HCT116 (cell line): Measurements from ENCODE around the gene GRID2.

Experiments used
- CTCF ChIP-seq, 3 experiments: fragments of 200-600 bp in 1 of 3; sonication (generic) in 1 of 3; IDR thresholded peaks in 2 of 3; conservative IDR thresholded peaks in 1 of 3; 2 replicates each; pipeline ENCODE4 v1.5.1; 2012 to 2017; ENCODE audit warnings: low read depth in 2 of 3, low read length in 2 of 3, antibody characterized with exemption in 1 of 3, borderline replicate concordance in 1 of 3, control low read depth in 1 of 3, mild to moderate bottlenecking in 1 of 3, mixed read lengths in 1 of 3, mixed run types in 1 of 3, moderate library complexity in 1 of 3; ENCODE audit not compliant: insufficient read depth in 1 of 3
- EGR1 ChIP-seq: IDR thresholded peaks from 2 replicates; pipeline ENCODE4 v1.6.1; 2012; ENCODE audit warnings: low read depth
- POLR2A ChIP-seq: IDR thresholded peaks from 2 replicates; pipeline ENCODE4 v1.7.0; 2011; ENCODE audit warnings: borderline replicate concordance; ENCODE audit not compliant: insufficient read depth, insufficient read length; ENCODE audit errors: extremely low read depth
- RAD21 ChIP-seq: IDR thresholded peaks from 2 replicates; pipeline ENCODE4 v1.6.1; 2012; ENCODE audit warnings: low read depth, mild to moderate bottlenecking

DNA sequence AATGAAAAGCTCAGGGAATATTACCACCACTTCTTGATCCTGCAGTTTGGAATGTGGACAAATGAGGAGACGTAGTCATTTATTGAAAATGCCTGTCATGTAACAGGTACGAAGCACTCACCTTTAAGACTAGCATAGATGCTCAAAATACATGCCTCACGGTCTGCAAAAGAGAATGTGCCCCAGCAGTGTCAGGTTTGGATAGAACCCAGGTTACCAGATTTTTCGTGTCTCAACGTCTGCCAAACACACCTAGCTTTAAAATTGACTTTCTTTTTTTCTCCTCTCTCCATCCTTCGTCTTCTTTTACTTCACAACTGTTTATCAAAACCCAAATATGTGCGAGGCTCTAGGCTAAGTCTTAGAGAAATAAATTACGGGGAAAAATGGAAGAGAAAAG is 918.0 kb downstream of the GRID2 start:
- TF ChIP-seq CTCF (IDR thresholded peaks at IDR 0.05 in 2 of 3, conservative IDR thresholded peaks at IDR 0.05 in 1 of 3; ENCODE audit: borderline replicate concordance in 1 of 3, insufficient read depth in 1 of 3, low read depth in 2 of 3, low read length in 2 of 3) (no peak), POLR2A (no peak), EGR1 (no peak), RAD21 (no peak)
